ENCODE data around the gene SLC33A1.
A peak's percentile ranks its signal among the peaks of the same experiment; 100 is the strongest.
"Not testable (repeated sequence)": the region's sequence is repeated elsewhere in the genome, so short reads cannot be mapped to it uniquely, and the experiment has no call there.

SLC33A1 gene

DNA sequence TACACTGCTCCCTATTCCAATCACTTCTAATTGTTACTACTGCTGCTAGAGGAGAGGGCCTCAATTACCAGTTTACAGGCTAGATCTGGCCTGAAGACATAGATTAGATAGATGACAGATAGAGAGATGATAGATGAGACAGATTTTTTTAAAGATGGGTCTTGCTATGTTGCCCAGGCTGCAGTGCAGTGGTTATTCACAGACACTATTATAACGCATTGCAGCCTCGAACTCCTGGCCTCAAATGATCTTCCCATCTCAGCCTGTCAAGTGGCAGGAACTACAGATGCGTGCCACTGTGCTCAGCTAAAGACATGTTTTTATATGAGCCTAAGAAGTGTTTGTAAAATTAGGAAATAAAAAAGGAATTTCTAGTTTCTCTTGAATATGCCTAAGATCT lies 6.2 kb downstream of the SLC33A1 start:
- TF ChIP-seq, protein P1, sequence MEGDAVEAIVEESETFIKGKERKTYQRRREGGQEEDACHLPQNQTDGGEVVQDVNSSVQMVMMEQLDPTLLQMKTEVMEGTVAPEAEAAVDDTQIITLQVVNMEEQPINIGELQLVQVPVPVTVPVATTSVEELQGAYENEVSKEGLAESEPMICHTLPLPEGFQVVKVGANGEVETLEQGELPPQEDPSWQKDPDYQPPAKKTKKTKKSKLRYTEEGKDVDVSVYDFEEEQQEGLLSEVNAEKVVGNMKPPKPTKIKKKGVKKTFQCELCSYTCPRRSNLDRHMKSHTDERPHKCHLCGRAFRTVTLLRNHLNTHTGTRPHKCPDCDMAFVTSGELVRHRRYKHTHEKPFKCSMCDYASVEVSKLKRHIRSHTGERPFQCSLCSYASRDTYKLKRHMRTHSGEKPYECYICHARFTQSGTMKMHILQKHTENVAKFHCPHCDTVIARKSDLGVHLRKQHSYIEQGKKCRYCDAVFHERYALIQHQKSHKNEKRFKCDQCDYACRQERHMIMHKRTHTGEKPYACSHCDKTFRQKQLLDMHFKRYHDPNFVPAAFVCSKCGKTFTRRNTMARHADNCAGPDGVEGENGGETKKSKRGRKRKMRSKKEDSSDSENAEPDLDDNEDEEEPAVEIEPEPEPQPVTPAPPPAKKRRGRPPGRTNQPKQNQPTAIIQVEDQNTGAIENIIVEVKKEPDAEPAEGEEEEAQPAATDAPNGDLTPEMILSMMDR (IDR thresholded peaks at IDR 0.05; ENCODE audit: borderline replicate concordance, control extremely low read depth, extremely low read depth, insufficient read depth, missing control alignments), result no peak
- in situ Hi-C loops (cut with MboI; ENCODE audit: low sequenced_read_pairs, unreplicated experiment), result no loop called here
- no peak for DNase-seq (ENCODE audit: low spot score)

DNA sequence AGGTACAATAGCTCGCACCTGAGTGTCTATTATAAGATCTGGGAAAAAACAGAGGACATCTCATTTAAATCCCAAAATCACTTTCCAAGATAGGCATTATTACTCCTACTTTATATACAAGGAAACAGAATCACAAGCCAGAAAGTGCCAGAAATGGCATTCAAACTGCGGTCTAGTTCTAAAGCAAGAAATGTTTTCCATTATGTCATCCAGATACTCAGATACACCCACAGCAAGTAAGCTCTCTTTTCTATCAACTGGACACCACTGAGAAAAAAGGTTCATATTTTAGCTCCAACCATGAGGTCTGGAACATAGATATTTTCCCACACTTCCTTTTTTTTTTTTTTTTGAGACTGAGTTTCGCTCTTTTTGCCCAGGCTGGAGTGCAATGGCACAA lies 8.1 kb downstream of the SLC33A1 start:
- TF ChIP-seq, protein P1 (IDR thresholded peaks at IDR 0.05; ENCODE audit: borderline replicate concordance, control extremely low read depth, extremely low read depth, insufficient read depth, missing control alignments), result no peak
- DNase-seq (ENCODE audit: low spot score), result peak; percentile 51
- in situ Hi-C loops (cut with MboI; ENCODE audit: low sequenced_read_pairs, unreplicated experiment), result no loop called here

DNA sequence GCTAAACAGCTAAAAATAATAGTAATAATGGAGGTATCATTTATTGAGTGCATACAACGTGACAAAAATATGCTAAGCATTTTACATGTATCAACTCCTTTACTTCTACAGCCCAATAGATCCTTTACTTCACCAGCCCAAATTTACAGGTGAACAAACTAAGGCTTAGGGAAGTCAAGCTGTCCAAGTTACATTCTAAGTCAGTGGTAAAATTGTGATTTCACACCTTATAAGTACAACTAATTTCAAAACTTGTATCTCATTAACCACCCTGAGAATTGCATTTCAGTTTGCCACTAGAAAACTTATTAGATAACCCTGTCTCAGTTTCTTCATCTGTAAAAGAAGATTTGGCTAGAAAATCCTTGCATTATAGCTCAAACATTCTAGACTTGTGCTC lies 10.7 kb downstream of the SLC33A1 start:
- DNase-seq (ENCODE audit: low spot score), result no peak
- in situ Hi-C loops (cut with MboI; ENCODE audit: low sequenced_read_pairs, unreplicated experiment), result no loop called here
- TF ChIP-seq, protein P1 (IDR thresholded peaks at IDR 0.05; ENCODE audit: borderline replicate concordance, control extremely low read depth, extremely low read depth, insufficient read depth, missing control alignments), result no peak

DNA sequence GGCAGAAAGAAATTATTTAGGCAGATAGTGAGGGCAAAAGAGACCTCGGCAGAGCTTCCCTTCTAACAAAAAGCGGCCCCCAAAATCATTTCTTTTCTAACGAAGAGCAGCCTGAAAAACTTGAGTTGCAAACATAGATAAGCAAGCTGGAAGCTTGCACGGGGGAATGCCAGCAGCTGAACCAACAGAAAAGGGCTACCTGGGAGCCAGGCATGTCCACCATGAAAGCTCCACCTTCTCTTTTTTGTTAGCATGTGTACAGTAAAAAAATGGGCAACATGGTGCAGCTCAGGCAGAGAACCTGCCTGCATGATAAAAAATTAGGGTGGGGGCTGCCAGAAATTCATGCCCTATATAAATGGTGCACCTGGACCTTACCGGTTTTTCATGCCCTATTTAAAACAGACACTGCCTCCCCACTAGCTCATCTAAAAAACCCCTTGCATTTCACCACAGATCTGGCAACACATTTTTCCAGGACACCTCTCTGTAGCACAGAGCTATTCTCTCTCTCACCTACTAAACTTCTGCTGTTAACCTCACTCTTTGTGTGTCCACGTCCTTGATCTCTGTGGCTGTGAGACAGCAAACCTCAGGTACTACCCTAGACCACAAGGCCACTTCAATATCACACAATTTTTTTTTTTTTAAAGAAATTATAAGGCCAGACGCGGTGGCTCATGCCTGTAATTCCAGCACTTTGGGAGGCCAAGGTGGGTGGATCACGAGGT lies 18.7 kb downstream of the SLC33A1 start:
- no peak for DNase-seq (ENCODE audit: low spot score)
- TF ChIP-seq, protein P1 (IDR thresholded peaks at IDR 0.05; ENCODE audit: borderline replicate concordance, control extremely low read depth, extremely low read depth, insufficient read depth, missing control alignments), result no peak
- in situ Hi-C loops (cut with MboI; ENCODE audit: low sequenced_read_pairs, unreplicated experiment), result no loop called here

DNA sequence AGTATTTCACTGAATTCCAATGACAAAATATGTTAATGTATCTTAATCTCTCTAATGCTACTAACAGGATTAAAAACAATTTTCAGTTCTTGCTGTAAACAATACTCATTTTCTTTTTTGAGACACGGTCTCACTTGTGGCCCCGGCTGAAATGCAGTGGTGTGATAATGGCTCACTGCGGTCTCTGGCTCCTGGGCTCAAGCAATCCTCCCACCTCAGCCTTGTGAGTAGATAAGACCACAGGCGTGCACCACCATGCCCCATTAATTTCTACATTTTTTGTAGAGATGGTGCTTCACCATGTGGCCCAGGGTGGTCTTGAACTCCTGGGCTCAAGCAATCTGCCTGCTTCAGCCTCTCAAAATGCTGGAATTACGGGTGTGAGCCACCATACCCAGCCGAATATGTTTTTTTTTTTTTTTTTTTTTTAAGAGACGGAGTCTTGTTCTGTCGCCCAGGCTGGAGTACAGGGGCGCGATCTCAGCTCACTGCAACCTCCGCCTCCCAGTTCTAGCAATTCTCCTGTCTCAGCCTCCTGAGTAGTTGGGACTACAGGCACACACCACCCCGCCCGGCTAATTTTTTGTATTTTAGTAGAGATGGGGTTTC lies 25.6 kb downstream of the SLC33A1 start:
- in situ Hi-C loops (cut with MboI; ENCODE audit: low sequenced_read_pairs, unreplicated experiment); DNase-seq (ENCODE audit: low spot score): not testable (repeated sequence)

DNA sequence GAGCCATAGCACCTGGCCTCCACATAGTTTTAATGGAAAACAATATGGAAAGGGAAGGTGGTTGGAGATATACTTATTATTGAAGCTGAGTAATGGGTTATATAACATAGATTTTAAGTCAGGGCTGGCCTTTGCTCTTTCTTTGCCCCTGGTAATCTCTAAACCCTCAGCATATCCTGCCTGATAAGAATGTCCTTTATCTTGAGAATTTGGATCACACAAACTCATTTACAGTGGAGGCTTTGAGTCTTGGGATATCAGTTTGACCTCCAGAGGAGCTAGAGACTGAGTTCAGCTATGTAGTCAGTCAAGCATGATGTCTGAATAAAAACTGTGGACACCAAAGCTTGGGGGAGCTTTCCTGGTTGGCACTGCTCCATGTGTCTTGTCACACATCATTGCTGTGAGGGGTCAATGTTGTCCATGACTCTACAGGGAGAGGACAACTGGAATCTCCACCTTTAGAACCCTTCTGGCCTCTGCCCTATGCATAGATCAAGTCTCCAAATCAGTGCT lies 39.1 kb downstream of the SLC33A1 start:
- in situ Hi-C loops (cut with MboI; ENCODE audit: low sequenced_read_pairs, unreplicated experiment), result no loop called here
- no peak for DNase-seq (ENCODE audit: low spot score)
- TF ChIP-seq, protein P1 (IDR thresholded peaks at IDR 0.05; ENCODE audit: borderline replicate concordance, control extremely low read depth, extremely low read depth, insufficient read depth, missing control alignments), result no peak

DNA sequence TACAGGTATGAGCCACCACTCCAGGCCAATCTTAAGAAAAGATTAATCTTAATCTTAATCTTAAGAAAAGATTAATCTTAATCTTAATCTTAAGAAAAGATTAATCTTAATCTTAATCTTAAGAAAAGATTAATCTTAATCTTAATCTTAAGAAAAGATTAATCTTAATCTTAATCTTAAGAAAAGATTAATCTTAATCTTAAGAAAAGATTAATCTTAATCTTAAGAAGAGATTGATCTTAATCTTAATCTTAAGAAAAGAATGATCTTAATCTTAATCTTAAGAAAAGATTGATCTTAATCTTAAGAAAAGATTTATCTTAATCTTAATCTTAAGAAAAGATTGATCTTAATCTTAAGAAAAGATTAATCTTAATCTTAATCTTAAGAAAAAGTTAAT lies 41.0 kb downstream of the SLC33A1 start:
- in situ Hi-C loops (cut with MboI; ENCODE audit: low sequenced_read_pairs, unreplicated experiment); DNase-seq (ENCODE audit: low spot score): not testable (repeated sequence)

Measured in GM13976 (cell line).